NCI-H1417 treated with DMSO at 0.1 percent for 48 hours (cell line): Measurements from ENCODE around the gene SLC34A3.

Experiments used
- DNase-seq: peaks from one replicate; lab custom pipeline; 2025; lab: John Stamatoyannopoulos, UW

Gene SLC34A3

DNA sequence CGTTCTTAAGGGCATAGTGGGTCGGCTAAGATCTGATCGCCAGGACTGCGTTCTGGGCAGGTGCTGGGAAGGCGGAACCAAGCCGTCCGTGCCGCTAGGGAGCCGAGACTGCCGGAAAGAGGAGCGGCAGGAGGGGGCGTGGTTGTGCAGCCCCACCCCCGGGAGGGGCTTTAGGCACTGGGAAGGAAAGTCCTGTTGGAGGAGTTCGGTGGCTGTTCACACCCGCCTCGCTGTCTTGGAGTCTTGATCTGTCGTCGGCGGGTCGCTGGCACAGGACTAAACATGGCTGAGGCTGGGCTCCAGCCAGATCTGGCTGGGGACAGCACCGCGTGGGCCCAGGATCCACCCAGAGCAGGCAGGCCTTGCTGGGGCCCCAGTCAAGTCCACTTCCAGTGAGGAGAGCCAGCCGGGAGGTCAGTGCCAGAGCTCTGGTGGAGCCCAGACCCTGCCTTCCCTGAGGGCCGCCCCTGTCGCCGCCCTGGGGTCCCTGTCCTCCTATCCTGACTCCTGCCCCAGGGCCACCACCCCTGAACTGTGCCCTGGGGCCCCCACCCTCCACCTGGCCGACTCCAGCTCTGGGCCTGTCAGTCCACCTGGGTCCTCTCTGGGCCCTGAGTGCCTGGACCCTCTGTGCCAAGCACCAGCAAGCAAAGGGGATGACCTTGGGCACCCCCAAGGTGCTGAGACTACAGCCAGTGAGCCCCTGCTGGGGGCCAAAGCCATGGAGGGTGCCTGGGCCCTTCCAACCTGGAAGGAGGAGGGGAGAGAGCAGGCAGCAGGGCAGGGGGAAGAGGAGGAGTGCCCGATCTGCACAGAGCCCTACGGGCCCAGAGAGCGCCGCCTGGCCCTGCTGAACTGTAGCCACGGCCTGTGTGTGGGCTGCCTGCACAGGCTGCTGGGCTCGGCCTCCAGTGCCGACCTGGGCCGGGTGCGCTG is 13.2 kb upstream of the SLC34A3 start:
- DNase-seq: no peak

DNA sequence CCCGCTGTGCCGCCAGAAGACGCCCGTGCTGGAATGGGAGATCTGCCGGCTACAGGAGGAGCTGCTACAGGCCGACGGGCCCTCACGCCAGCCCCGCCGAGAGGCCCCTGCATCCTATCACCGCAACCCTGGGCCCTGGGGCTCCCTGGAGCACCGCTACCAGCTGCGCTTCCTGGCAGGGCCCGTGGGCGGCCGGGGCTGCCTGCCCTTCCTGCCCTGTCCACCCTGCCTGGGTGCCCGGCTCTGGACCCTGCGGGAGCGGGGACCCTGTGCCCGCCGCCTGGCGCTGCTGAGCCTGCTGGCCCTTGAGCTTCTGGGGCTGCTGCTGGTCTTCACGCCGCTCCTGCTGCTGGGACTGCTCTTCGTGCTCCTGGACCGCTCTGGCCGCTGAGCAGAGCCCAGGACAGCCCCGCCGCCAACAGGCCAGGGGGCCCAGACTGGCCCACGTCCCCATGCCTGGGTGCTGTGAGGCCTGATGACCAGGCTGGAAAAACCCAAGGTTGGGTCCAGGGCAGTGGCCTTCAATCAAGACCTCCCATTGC is 12.4 kb upstream of the SLC34A3 start:
- DNase-seq: no peak

DNA sequence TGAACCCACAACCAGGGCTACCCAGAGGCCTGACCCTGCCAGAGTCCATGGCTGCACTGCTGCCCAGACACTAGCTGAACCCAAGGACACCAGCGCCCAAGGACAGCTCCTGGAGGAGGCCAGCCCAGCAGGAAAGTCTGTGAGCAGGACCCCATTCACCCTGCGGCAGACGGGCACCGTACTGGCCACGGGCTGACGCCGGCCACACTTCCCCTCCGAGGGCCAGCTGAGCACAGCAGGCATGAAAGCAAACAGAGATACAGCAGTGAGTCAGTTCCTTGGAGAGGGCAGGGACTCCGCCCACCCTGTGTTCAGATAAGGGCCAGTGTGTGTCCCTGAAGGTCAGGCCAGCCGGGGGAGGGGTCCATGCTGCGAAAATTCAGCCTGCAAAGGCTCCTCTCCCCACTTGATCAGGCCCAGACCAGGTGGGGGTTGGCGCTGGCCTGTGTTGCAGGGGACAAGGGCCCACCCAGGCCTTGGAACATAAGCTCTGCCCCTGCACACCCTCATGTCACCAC is 11.9 kb upstream of the SLC34A3 start:
- DNase-seq: no peak

DNA sequence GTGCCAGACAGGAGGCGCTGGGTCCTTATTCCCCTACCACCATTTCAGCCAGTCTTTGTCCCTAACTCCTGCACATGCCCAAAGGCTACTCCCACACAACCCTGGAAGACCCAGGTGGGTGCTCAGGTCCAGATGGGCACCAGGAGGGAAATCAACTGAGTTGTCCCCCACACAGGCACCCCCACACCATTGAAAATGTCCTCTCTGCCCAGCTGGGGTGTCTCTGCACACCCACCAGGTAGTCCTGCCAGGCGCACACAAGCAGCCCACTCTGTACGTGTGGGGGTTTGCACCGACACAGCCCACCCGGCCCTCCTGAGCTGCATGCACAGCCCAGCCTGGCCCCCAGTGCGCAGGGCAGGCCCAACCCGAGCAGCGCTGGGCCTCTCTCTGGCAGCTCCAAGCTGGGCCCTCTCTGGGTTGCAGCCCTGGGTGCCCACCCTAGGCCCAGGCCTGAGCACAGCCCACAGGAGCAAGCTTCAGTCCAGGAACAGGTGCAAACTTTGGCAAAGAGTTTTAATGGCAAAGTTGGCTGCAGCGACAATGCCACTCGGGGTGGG is 10.9 kb upstream of the SLC34A3 start:
- DNase-seq: no peak

DNA sequence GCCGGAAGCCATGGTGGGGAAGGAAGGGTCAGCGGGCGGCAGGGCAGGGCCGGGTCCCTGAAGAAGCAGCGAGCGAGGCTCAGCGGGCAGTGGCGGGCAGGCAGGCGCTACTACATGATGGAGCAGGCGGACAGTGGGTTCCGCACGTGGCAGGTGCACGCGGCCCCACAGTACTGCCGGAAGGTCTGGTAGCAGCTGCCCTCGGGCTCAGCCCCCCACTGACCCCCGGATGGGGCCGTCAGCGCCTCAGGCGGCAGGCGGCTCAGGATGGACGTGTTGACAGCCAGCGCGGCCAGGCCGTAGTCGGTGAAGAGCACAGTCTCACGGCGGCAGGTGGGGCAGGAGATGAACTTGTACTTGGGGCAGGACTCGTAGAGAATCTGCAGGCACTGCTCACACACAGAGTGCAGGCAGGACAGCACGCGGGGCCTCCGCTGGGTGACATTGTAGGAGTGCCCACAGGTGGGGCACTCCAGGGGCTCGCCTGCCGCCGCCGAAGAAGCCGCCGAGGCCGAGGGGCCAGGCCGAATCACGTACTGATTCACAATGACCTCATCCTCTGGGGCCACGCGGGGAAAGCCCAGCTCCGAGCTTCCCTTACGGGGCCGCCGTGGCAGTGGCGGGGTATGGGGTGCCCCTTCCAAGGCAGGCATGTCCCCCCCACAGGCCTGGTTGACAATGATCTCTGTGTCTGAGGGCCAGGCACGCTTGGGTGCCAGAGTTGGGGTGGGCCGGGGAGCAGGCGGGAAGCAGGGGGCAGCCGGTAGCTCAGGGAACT is 10.2 kb upstream of the SLC34A3 start:
- DNase-seq: no peak

DNA sequence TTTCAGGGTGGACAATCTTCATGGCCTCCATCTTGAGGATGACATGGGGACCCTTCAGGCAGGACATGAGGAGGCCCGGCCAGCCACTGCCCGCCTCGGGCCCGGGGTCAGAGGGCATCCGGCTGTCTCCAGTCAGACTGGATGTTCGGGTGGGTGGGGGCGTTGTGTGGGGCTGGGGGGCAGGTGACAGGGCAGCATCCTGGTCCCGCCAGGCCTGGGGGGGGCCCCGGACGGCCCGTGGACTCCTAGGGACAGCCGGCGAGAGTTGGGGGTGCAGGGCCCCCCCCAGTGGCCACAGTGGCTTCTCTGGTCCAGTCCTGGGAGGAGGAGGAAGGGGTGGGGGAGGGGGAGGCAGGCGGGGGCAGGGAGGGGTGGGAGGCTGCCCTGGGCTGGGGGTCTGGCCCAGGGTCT is 9.6 kb upstream of the SLC34A3 start:
- no peak for DNase-seq

DNA sequence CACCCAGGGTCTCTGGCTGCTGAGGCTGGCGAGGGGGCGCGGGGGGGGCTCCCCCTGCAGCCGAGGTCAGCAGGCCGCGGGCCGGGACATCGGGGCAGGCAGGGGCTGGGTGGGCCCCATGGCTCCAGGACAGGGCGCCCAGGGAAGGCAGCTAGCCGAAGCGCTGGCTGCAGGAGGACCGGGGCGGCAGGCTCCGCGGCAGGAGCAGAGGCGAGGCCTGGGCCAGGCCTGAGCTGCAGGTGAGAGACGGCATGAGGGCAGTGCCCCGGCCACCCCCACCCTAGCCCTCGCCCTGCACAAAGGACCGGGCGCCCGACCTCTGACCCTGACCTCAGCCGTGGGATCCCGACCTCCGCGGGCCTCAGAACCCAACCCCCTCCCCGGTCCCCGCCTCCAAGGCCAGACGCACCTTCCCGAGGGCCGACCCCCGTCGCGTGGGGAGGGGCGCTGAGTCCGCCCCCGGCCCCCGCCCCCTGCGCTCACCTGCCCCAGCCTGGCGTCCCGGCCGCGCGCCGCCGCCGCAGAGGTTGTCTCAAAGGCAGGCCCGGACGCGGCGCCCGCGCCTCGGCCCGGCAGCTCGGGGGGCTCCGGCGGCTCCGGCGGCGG is 9.1 kb upstream of the SLC34A3 start:
- DNase-seq: no peak

DNA sequence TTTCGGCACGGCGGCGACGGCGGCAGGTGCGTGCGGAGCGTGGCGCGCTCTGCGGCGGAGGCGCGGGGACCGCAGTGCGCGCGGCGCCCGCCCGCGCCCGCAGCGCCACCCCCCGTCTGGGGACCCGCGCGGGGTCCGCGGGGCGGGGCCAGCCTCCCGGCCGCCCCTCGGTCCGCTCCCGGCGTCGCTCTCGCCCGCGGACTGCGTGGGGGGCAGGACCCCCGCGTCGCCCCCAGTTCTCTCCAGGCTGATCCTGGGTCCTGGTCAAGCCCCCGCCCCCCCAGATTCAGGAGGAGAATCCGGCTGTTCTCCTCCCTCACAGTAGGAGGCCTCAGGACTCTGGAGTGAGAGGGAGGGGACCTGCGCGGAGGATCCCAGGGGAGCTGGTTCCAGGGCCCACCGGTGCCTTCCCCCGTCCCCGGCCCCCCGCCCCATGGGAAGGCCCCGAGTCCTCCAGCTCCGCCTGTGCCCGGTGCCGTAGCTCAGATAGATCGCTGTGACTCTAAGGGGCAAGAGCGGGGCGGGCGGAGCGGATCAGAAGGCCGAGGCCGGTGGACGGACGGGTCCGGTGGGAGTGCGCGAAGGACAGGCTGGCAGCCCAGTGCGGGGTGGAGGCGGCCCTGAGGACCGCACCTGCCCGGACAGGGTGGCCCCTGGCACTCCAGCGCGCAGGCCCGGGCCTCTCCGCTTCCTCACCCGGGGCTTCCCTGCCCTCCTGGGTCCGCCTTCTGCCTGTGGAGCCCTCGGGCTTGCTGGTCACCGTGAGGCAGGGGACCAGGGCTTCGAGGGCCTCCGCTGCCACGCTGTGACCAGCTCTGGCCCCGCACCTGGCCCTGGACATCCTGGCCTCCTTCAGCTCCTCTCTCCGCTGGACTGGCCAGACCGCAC is 8.3 kb upstream of the SLC34A3 start, which contains the start of gene RNF208:
RNF208 (minus strand) TSS at position 51 of the 888 bp plus-strand sequence. CDS start 1,028 bp downstream, outside the sequence.
- no peak for DNase-seq

DNA sequence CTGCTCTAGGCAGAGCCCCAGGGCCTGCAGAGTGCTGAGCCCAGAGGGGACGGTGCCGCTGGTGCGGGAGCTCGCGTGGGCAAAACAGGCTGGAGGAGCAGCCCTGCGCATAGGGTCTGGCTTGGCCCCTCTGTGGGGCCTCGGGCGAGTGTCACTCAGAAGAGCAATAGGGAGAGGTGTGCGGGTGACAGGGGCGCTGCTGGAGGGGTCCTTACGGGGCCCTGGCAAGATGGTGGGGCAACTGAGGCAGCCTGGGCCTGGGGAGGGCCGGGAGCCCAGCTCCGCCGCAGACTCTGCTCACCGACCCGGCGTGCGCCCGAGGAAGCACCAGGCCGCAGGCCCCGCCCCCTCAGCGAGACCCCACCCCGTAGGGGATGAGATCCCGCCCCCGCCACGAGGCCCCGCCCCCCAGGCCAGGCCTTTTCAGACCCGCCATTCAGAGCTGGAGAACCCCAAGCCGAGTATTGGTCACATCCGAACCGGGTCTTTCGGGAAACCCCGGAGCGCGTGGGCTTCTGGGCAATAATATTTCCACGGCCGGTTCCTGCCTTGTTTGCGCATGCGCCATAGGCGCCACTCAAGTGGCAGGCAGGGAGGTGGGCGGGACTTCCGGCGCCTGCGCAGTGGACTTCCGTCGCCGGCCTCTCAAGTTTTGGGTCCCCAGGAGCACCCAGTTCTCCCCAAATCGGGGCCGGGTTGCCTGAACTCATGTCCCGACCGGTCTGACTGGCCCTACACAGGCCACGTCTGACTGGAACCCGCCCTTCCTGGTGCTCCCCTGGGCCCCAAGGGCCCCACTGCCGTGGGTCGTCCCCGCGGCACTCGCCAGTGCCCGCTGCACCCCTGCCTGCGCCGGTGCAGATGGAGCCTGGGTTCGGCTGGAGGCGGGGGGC is 7.4 kb upstream of the SLC34A3 start:
- peak; percentile 90 for DNase-seq

DNA sequence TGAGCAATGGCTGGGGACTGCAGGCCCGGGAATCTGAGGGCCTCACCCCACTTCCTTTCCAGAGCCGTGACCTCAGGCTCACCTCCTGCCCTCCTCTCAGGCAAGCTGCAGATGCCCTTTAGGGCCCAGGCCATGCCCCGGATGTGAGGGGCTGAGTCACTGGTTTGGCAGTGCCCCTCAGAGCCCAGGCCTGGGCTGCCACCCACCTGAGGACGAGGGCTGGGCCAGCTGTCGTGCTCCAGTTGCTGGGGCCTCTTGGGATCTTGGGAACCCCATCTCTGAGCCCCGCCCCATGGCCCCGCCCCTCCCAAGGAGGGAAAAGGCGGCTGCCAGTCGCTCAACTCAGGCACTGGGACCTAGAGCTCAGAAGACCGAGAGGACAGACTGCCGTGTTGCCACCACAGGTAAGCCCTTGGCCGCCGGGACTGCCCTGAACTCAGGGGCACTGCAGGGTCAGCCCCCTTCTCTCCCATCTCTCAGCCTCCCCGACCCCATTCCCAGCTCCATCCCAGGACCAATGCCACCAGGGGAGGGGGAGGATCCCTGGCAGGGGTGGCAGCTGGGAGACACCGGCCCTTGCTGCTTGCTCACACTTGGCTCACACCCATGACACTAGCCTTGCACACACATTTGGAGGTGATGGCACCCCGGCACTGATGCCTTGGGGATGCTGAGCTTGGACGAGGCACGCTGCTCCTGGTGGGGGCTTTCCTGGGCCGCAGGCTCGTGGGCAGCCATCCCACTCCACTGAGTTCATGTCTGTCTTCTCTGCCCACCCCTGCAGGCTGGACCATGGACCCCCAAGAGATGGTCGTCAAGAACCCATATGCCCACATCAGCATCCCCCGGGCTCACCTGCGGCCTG is 5.6 kb upstream of the SLC34A3 start, which contains the start of gene CYSRT1:
CYSRT1 (plus strand) TSS at position 345 of the 865 bp plus-strand sequence; CDS start at position 793, 448 bp downstream.
- DNase-seq: no peak

DNA sequence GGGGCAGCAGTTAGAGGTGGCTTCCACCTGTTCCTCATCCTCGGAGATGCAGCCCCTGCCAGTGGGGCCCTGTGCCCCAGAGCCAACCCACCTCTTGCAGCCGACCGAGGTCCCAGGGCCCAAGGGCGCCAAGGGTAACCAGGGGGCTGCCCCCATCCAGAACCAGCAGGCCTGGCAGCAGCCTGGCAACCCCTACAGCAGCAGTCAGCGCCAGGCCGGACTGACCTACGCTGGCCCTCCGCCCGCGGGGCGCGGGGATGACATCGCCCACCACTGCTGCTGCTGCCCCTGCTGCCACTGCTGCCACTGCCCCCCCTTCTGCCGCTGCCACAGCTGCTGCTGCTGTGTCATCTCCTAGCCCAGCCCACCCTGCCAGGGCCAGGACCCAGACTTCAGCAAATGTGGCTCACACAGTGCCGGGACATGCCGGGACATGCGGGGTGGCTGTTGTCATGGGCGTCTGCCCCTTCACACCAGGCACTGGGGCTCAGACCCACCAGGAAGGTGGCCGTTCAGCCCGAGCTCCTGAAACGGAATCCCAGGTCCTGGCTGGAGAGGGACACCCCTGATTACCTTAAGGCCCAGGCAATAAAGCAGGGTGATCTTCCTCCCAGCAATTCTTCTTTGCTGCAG is 4.9 kb upstream of the SLC34A3 start:
- no peak for DNase-seq

DNA sequence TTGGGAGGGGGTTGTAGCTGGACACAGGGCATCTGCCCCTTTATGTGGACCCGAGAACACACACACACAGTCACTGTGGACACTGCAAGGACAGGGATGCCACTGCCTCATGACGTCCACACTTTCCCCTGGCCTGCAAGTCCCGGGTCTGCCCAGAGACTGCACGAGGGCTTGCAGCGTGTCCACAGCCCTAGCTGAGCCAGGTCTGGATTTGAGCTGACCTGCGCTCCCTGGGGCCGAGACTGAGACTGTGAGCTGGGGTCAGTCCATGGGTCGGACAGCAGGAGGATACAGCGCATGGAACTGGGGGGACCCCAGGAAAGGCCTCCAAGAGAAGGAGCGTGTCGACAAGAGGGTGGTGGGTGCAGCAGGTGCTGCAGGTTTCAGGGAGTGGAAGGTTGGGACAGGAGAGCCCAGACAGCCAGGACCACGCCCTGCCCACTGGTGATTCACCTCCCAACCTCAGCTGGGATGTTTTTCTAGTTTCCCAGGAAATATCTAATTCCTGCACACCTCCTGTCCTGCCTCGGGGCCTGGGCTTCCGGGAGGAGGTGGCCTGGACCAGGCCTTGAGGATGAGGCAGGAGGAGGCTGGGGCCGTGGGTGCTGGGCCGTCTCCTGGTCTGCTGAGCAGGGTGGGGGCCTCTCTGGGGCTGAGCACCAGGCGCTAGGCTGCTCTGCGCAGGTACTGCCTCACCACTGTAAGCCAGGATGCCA is 4.2 kb upstream of the SLC34A3 start:
- DNase-seq: no peak

DNA sequence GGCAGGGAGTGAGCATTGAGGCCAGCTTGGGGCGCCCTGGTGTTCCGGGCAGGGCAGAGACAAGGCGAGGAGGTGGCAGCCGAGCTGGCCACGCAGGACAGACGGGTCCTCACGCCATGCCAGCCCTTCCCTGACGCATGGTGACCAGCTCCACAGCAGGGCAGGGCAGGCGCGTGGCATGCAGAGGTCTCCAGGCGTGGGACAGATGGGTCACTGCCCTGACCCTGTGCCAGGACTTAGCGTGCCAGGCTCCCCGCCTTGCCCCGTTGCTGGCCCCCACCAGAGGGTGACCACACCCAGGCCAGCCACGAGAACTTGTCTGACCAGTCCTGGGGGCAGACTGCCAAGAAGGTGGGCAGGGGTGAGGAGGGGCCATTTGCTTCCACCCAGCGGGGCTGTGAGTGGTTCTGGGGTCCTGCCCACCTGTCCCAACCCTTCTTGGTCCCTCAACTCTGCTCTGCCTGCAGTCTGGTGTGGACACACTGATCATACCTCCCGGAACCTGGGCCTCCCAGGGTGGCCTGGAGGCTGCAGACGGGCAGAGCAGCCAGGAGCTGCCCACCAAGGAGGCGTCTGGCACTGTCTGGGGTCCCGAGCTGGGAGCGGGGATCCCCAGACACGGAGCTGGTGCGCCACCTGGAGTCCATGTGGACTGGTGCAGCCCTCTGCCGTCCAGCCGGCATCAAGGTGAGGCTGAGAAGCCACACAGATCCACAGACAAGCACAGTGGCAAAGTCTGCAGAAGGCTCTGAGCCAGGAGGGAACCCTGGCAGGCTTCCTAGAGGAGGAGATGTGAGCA is 3.4 kb upstream of the SLC34A3 start, which contains the start of gene RNF224:
RNF224 (plus strand) TSS at position 449 of the 799 bp plus-strand sequence. CDS start 834 bp downstream, outside the sequence.
- DNase-seq: peak; percentile 38

DNA sequence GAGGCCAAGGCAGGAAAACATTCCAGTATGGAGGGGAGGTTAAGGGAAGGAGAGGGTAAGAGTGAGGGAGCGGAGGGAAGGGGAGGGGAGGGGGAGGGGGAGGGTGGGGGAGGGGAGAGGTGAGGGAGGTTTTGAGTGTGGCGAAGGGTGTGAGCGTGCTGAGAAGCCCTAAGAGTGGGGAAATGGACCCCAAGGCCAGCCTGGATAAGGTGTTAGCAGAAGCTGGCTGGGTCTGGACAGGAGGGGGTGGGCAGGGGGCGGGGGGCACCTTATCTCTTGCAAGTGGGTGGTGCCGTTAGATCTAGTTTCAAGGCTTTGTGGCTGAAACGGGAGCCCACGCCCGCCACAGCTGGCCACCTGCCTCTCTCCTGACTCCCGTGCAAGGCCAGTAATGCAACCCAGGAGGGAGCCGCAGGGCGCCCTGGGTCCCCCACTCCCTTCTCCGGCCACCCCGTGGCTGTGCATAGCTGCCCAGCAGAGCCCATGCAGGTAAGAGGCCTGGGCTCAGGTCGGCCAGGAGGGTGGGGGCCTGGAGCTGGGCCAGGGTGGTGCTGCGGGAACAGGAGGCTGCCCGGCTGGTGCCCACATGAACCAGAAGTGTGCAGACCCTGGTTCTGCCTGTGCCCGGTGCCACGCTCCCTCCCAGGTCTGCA is 2.7 kb upstream of the SLC34A3 start:
- no peak for DNase-seq

DNA sequence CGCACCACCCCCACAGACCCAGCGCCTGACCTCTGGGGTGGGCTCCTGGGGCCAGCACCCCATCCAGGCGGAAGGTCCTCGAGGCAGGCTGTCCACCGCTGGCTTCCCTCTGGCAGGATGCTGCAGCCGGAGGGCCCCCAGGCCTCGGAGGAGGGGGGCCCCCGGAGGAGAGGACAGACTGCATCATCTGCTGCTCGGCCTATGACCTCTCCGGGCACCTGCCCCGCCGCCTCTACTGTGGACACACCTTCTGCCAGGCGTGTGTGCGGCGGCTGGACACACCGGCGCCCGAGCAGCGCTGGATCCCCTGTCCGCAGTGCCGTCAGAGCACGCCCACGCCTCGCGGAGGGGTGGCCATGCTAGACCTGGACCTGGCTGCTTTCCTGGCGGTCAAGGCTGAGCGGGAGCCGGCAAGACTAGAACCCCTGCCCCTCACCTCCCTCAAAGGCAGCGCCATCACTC is 2.2 kb upstream of the SLC34A3 start:
- DNase-seq: no peak
